C4-2B (cell line): ENCODE results near the gene FCN1.

ENCODE experiments used
- H3K27ac ChIP-seq: fragments of 450-650 bp; 2 replicates; pipeline ENCODE4 v1.5.1; 2017
- CTCF ChIP-seq: fragments of 450-650 bp; conservative IDR thresholded peaks from 2 replicates; pipeline ENCODE4 v1.5.1; 2017; ENCODE audit warnings: mild to moderate bottlenecking
- ZFX ChIP-seq: fragments of 450-650 bp; IDR thresholded peaks from 2 replicates; pipeline ENCODE4 v1.6.1; 2017

Gene FCN1

GRCh38 chr9:134963546-134963945 lies 45.8 kb upstream of the FCN1 start:
- no peak for TF ChIP-seq CTCF
- no peak for TF ChIP-seq ZFX
- no peak overlapping the region for H3K27ac ChIP-seq

- peak overlapping the region; percentile 42 for H3K27ac ChIP-seq
- TF ChIP-seq ZFX (no peak), CTCF (no peak)
Observed at GRCh38 chr9:134962973-134963364, 45.3 kb upstream of the FCN1 start.

- H3K27ac ChIP-seq: peak overlapping the region; percentile 42
- no peak; the same call in 1 of the 2 replicates for TF ChIP-seq CTCF
- no peak for TF ChIP-seq ZFX
Observed at GRCh38 chr9:134962065-134962972, 44.6 kb upstream of the FCN1 start.

DNA sequence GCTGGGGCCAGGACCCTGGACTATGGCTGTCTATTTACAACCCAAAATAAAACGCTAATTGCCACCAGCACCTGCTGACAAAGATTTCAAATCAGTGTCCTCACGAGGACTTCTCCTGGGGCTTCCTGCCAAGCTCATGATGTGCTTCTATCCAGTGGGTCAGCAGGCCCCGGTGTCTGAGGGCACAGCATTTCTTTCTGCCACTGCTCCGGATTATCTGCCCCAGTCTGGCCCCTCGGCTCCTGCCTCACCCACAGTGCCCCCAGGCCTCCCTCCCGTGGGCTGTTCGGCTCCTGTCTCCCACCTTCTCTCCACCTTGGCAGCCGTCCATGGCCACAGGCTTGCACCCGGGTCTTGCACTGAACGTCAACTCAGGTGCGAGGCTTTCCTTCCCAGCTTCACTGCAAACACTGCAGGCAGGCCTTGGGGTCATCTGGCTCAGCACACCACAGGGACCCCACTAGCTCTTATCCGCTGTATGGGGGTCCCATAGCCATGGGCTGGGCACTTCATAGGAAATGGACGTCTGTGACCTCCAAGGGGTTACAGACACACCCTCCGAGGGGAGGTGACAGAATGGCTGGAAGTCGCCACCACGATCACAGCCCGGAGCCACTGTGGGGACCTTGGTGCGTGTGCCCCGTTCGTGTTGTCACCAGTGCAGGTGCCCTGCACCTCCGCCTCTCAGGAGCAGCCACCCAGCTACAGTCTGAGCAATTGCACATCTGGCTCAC lies 43.8 kb upstream of the FCN1 start:
- peak overlapping the region; percentile 42 for H3K27ac ChIP-seq
- TF ChIP-seq CTCF (no peak), ZFX (no peak)

GRCh38 chr9:134960701-134961181 lies 43.0 kb upstream of the FCN1 start:
- no peak for TF ChIP-seq CTCF
- TF ChIP-seq ZFX: no peak
- no peak overlapping the region for H3K27ac ChIP-seq

GRCh38 chr9:134959971-134960310 lies 42.2 kb upstream of the FCN1 start:
- H3K27ac ChIP-seq: no peak overlapping the region
- no peak for TF ChIP-seq ZFX
- no peak for TF ChIP-seq CTCF
